K562 (cell line): ENCODE data around the gene TLCD4. TPM values are rescaled to one million over a fixed set of nuclear protein-coding genes. Genes with fewer than 3 reads are reported as not detected.

Experiments
- C11orf30 ChIP-seq: fragments of 450-650 bp; IDR thresholded peaks from 2 replicates; pipeline ENCODE4 v1.6.1; 2016; ENCODE audit warnings: low read depth, mild to moderate bottlenecking
- CBX3 ChIP-seq, 2 experiments: IDR thresholded peaks; 1 replicate in 1 of 2; 2 replicates in 1 of 2; pipeline ENCODE4 v1.6.1; 2012; ENCODE audit warnings: inconsistent platforms in 2 of 2, low read length in 2 of 2, borderline replicate concordance in 1 of 2, control low read depth in 1 of 2
- CC2D1A ChIP-seq: fragments of 450-650 bp; IDR thresholded peaks from 2 replicates; pipeline ENCODE4 v1.6.1; 2017; ENCODE audit warnings: mild to moderate bottlenecking
- CEBPB ChIP-seq: fragments of 450-650 bp; IDR thresholded peaks from 2 replicates; pipeline ENCODE4 v1.6.1; 2016; ENCODE audit warnings: missing genetic modification characterization, missing compliant biosample characterization
- CTBP1 ChIP-seq: fragments of 450-650 bp; IDR thresholded peaks from 2 replicates; pipeline ENCODE4 v1.6.1; 2016; ENCODE audit warnings: borderline replicate concordance
- DMBX1 ChIP-seq: fragments of 250-450 bp; sonication (Bioruptor Pico); IDR thresholded peaks from 2 replicates; pipeline ENCODE4 v1.8.0; 2022; ENCODE audit warnings: inconsistent platforms, mild to moderate bottlenecking, moderate library complexity, borderline replicate concordance
- FOXK2 ChIP-seq, 2 experiments: fragments of 450-650 bp; IDR thresholded peaks in 1 of 2; conservative IDR thresholded peaks in 1 of 2; 2 replicates each; pipeline ENCODE4 v1.6.1; 2016; ENCODE audit warnings: low read depth in 2 of 2, mild to moderate bottlenecking in 1 of 2
- JUN ChIP-seq, 2 experiments: sonication (generic) in 1 of 2; formaldehyde crosslinking in 1 of 2; IDR thresholded peaks; 2 replicates each; pipeline versions ENCODE4 v1.6.1 to v1.8.0; 2012 to 2022; ENCODE audit warnings: borderline replicate concordance in 2 of 2, mild to moderate bottlenecking in 2 of 2, improper control_type of control experiment in 1 of 2, low read depth in 1 of 2, low read length in 1 of 2, missing genetic modification reagents in 1 of 2
- KDM4B ChIP-seq, 2 experiments: fragments of 450-650 bp in 1 of 2; sonication (generic) in 1 of 2; IDR thresholded peaks; 2 replicates each; pipeline ENCODE4 v1.6.1; 2016 to 2017; ENCODE audit warnings: borderline replicate concordance in 2 of 2, antibody characterized with exemption in 1 of 2, low read depth in 1 of 2, mild to moderate bottlenecking in 1 of 2
- PML ChIP-seq: IDR thresholded peaks from 2 replicates; pipeline ENCODE4 v1.6.1; 2012; ENCODE audit warnings: low read length, inconsistent platforms
- RFX7 ChIP-seq: fragments of 250-450 bp; sonication (Bioruptor Pico); IDR thresholded peaks from 2 replicates; pipeline ENCODE4 v1.5.1; 2021; ENCODE audit warnings: mild to moderate bottlenecking
- SMARCE1 ChIP-seq: fragments of 450-650 bp; IDR thresholded peaks from 2 replicates; pipeline ENCODE4 v1.7.1; 2016; ENCODE audit warnings: mild to moderate bottlenecking
- THRAP3 ChIP-seq: fragments of 450-650 bp; IDR thresholded peaks from 2 replicates; pipeline ENCODE4 v1.6.1; 2016; ENCODE audit warnings: mild to moderate bottlenecking, inconsistent platforms, borderline replicate concordance
- ZNF24 ChIP-seq: fragments of 450-650 bp; IDR thresholded peaks from 2 replicates; pipeline ENCODE4 v1.6.1; 2016
- ZNF316 ChIP-seq: fragments of 450-650 bp; IDR thresholded peaks from 2 replicates; pipeline ENCODE4 v1.6.1; 2016
- ZNF586 ChIP-seq: fragments of 450-650 bp; formaldehyde crosslinking; conservative IDR thresholded peaks from 2 replicates; pipeline ENCODE4 v1.4.0; 2020; ENCODE audit warnings: mild to moderate bottlenecking, moderate library complexity
- polyA plus RNA-seq, 8 experiments: library from polyadenylated mRNA; depleted of rRNA in 4 of 8; stranded (reverse) in 5 of 8; unstranded in 3 of 8; fragments of >200 nt; fragmentation: Nextera tagmentation in 2 of 8; fragmentation: Illumina TruSeq in 1 of 8; extraction: Ambion mirVana in 2 of 8; extraction: Trizol in 1 of 8; gene quantifications; 2 replicates each; pipeline versions ENCODE4 v1.2.1 to v1.2.3, GENCODE V29; 2011 to 2014; ENCODE audit warnings: inconsistent platforms in 1 of 8, missing spikeins in 1 of 8
- total RNA-seq, 7 experiments: library from RNA; depleted of rRNA in 6 of 7; stranded (reverse); fragments of >200 nt in 6 of 7; fragmentation: Illumina TruSeq in 2 of 7; extraction: Trizol in 2 of 7; gene quantifications; 2 replicates each; pipeline versions ENCODE4 v1.2.1 to v1.2.3, GENCODE V29; 2011 to 2021; ENCODE audit warnings: low replicate concordance in 1 of 7
- TF ChIP-seq, protein P1 (sequence below), 2 experiments: fragments of 450-650 bp in 1 of 2; sonication (generic) in 1 of 2; formaldehyde crosslinking in 1 of 2; IDR thresholded peaks; 2 replicates each; pipeline versions ENCODE4 v1.7.1 to v1.9.0; 2016 to 2022; ENCODE audit warnings: inconsistent platforms in 1 of 2, mild to moderate bottlenecking in 1 of 2, missing genetic modification reagents in 1 of 2
- TF ChIP-seq, protein P2 (sequence below), 2 experiments: fragments of 450-650 bp; IDR thresholded peaks; 2 replicates each; pipeline ENCODE4 v1.6.1; 2016

The TLCD4 gene
- total and polyA plus RNA-seq, 9 of the 15 experiments (the other 6 are each of a cell fraction or from before 2014, with no cell fraction given), result 3.5 to 19.8 (median 7.6) TPM

DNA sequence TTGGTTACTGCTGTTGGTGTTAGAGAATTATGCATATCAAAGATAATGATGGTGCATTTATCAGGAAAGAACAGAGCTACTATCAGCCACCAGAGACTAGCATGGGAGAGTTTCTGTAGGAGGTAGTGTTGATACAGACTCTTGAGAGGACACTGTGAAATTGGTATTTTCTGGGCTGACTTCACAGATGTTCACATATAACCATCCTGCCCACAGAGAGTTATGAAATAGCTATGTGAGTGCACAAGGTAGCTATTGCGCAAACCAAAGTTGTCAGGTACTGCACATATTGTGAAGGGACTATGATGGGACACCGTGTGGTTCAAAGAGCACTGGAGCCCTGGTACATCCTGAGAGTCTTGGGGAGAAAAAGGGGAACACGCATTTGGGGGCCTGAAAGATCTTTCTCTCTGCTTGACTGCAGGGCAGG, 1.4 kb upstream of the TLCD4 start (continued):
- TF ChIP-seq, protein P1, sequence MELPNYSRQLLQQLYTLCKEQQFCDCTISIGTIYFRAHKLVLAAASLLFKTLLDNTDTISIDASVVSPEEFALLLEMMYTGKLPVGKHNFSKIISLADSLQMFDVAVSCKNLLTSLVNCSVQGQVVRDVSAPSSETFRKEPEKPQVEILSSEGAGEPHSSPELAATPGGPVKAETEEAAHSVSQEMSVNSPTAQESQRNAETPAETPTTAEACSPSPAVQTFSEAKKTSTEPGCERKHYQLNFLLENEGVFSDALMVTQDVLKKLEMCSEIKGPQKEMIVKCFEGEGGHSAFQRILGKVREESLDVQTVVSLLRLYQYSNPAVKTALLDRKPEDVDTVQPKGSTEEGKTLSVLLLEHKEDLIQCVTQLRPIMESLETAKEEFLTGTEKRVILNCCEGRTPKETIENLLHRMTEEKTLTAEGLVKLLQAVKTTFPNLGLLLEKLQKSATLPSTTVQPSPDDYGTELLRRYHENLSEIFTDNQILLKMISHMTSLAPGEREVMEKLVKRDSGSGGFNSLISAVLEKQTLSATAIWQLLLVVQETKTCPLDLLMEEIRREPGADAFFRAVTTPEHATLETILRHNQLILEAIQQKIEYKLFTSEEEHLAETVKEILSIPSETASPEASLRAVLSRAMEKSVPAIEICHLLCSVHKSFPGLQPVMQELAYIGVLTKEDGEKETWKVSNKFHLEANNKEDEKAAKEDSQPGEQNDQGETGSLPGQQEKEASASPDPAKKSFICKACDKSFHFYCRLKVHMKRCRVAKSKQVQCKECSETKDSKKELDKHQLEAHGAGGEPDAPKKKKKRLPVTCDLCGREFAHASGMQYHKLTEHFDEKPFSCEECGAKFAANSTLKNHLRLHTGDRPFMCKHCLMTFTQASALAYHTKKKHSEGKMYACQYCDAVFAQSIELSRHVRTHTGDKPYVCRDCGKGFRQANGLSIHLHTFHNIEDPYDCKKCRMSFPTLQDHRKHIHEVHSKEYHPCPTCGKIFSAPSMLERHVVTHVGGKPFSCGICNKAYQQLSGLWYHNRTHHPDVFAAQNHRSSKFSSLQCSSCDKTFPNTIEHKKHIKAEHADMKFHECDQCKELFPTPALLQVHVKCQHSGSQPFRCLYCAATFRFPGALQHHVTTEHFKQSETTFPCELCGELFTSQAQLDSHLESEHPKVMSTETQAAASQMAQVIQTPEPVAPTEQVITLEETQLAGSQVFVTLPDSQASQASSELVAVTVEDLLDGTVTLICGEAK (IDR thresholded peaks at IDR 0.05), result no peak
- TF ChIP-seq, protein P1 (CRISPR knock-in tag; IDR thresholded peaks at IDR 0.05), result no peak
- TF ChIP-seq CC2D1A, result peak; percentile 95; the same call in 1 of the 2 replicates
- no peak for TF ChIP-seq ZNF24
- peak; percentile 30 to 42; a peak in 2 of 4 replicates for TF ChIP-seq FOXK2 (conservative IDR thresholded peaks at IDR 0.05 in 1 of 2, IDR thresholded peaks at IDR 0.05 in 1 of 2; ENCODE audit: low read depth in 2 of 2)
- TF ChIP-seq ZNF586 (CRISPR knock-in tag), result no peak
- TF ChIP-seq JUN (IDR thresholded peaks at IDR 0.05; ENCODE audit: borderline replicate concordance, low read depth, low read length), result 0 out of 2 replicates have a peak, but pooled peaks have one; percentile 17
- TF ChIP-seq JUN (CRISPR knock-in tag; IDR thresholded peaks at IDR 0.05; ENCODE audit: borderline replicate concordance), result no peak
- TF ChIP-seq CEBPB (tag), result peak; percentile 98
- no peak for TF ChIP-seq RFX7
- peak; percentile 46; the same call in 1 of the 2 replicates for TF ChIP-seq ZNF316
- TF ChIP-seq C11orf30, result peak; percentile 37; the same call in 1 of the 2 replicates
- no peak for TF ChIP-seq THRAP3
- TF ChIP-seq KDM4B (IDR thresholded peaks at IDR 0.05; ENCODE audit: borderline replicate concordance in 2 of 2, low read depth in 1 of 2), result no peak
- no peak for TF ChIP-seq DMBX1 (CRISPR knock-in tag)
- peak; percentile 84 for TF ChIP-seq SMARCE1
- TF ChIP-seq CBX3 (IDR thresholded peaks at IDR 0.05; ENCODE audit: borderline replicate concordance in 1 of 2, low read length in 2 of 2), result peak in 1 of 2 experiments; percentile 67; a peak in 1 of 3 replicates
- TF ChIP-seq, protein P2, sequence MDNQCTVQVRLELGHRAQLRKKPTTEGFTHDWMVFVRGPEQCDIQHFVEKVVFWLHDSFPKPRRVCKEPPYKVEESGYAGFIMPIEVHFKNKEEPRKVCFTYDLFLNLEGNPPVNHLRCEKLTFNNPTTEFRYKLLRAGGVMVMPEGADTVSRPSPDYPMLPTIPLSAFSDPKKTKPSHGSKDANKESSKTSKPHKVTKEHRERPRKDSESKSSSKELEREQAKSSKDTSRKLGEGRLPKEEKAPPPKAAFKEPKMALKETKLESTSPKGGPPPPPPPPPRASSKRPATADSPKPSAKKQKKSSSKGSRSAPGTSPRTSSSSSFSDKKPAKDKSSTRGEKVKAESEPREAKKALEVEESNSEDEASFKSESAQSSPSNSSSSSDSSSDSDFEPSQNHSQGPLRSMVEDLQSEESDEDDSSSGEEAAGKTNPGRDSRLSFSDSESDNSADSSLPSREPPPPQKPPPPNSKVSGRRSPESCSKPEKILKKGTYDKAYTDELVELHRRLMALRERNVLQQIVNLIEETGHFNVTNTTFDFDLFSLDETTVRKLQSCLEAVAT (IDR thresholded peaks at IDR 0.05), result no peak
- TF ChIP-seq CTBP1, result peak; percentile 59; the same call in 1 of the 2 replicates
- TF ChIP-seq PML, result peak; percentile 94
